Stimulated activated CD8-positive, alpha-beta memory T cell treated with anti-CD3 and anti-CD28 coated beads, Interleukin-12 subunit alpha, Interleukin-12 subunit beta, amount 100 ng/mL, for 1 hour (primary cell): ENCODE measurements around the gene ATP6V1F.

ENCODE experiments used
- DNase-seq: peaks from one replicate; pipeline ENCODE4 v3.0.0-alpha.2; 2020; ENCODE audit warnings: low read depth

ATP6V1F gene

GRCh38 chr7:128862571-128863432 is at the start of gene ATP6V1F:
ATP6V1F (plus strand) TSS chr7:128862856; CDS start chr7:128862905, 49 bp downstream.
- DNase-seq: peak; percentile 99

GRCh38 chr7:128814499-128814898 is 48.2 kb upstream of the ATP6V1F start:
- DNase-seq: no peak

- no peak for DNase-seq
Observed at GRCh38 chr7:128815289-128815942, 47.2 kb upstream of the ATP6V1F start.

GRCh38 chr7:128818694-128819093 is 44.0 kb upstream of the ATP6V1F start:
- DNase-seq: no peak

- DNase-seq: no peak
Observed at GRCh38 chr7:128821724-128822123, 40.9 kb upstream of the ATP6V1F start.

GRCh38 chr7:128826512-128826911 is 36.1 kb upstream of the ATP6V1F start:
- no peak for DNase-seq

GRCh38 chr7:128826916-128827247 is 35.8 kb upstream of the ATP6V1F start:
- DNase-seq: no peak

- DNase-seq: no peak
Observed at GRCh38 chr7:128827248-128827958, 35.3 kb upstream of the ATP6V1F start.

- no peak for DNase-seq
Observed at GRCh38 chr7:128827971-128828711, 34.5 kb upstream of the ATP6V1F start.

GRCh38 chr7:128829391-128830166 is 33.1 kb upstream of the ATP6V1F start:
- no peak for DNase-seq

- no peak for DNase-seq
Observed at GRCh38 chr7:128830231-128831177, 32.2 kb upstream of the ATP6V1F start, which contains the start of gene FLNC. FLNC (plus strand) TSS chr7:128830406; CDS start chr7:128830638, 232 bp downstream.

GRCh38 chr7:128831178-128831993 is 31.3 kb upstream of the ATP6V1F start:
- no peak for DNase-seq

- no peak for DNase-seq
Observed at GRCh38 chr7:128831994-128832879, 30.4 kb upstream of the ATP6V1F start.

- no peak for DNase-seq
Observed at GRCh38 chr7:128832880-128833147, 29.8 kb upstream of the ATP6V1F start.

GRCh38 chr7:128833148-128833945 is 29.3 kb upstream of the ATP6V1F start:
- no peak for DNase-seq

GRCh38 chr7:128833946-128834325 is 28.7 kb upstream of the ATP6V1F start:
- no peak for DNase-seq

- DNase-seq: no peak
Observed at GRCh38 chr7:128835231-128835751, 27.4 kb upstream of the ATP6V1F start.
